GM21737 (cell line): ENCODE results near the gene NPW.

Experiments used
- ATAC-seq: cut with Tn5 transposase; IDR thresholded peaks from one replicate; pipeline ENCODE4 v1.9.1; 2021; ENCODE audit warnings: mild to moderate bottlenecking, moderate library complexity; ENCODE audit not compliant: unreplicated experiment

NPW gene

DNA sequence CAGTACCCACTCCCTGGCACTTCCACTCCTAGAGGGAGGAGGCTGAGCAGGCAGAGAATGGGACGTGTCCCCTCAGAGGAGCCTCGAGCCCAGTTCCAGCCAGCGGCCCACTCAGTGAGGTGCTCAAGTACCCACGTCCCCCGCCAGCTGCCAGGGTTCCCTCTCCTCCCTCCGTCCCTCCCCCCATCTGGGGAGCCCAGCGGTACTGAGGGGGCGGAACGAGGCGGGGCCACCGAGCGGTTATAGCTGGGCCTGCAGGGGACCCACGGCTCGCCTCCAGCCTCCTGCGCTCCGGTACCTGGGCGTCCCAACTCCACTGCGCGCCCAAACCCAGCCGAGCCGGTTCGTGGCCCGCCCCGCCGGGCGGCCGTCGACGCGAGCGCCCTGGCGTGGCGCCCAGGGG is at the start of gene NPW:
Gene NPW, plus strand, starts transcription at position 268 of the 403 bp plus-strand sequence.
- ATAC-seq: no peak

DNA sequence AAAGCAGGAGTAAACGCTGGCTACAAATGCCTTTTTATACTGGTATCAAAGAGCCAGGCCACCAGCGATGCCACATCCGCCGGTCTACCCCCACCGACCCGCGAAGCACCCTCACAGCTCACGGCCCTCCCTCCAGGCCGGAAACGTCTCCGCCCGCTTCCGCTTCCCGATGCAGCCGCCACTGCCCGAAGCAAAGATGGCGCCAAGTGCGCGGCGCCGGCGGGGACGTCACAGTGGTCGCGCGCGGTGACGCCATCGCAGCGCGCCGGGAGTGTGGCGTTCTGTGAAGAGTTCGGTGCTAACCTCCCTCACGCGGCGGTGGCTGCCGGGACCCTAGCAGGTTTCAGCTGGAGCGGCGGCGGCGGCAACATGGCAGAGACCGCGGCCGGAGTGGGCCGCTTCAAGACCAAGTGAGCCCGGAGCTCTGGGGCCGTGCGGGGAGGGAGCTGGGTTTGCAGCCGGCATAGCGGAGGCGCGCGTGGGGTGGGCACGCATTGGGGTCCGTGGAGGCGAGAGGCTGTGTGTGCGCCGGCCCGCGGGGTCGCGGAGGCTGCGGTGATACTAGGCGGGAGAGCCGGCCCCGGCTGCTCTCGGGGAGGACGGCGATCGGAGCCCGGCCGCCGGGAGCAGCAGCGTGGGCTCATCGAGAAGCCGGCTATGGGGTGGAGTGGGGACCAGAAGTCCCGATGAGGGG is 47.6 kb upstream of the NPW start, which contains the start of gene TBL3:
Gene TBL3, plus strand, starts transcription at position 258 of the 694 bp plus-strand sequence. Its CDS starts 112 bp downstream, at position 370.
- peak; percentile 68 for ATAC-seq

GRCh38 chr16:1972490-1972877 is 47.1 kb upstream of the NPW start:
- ATAC-seq: no peak

DNA sequence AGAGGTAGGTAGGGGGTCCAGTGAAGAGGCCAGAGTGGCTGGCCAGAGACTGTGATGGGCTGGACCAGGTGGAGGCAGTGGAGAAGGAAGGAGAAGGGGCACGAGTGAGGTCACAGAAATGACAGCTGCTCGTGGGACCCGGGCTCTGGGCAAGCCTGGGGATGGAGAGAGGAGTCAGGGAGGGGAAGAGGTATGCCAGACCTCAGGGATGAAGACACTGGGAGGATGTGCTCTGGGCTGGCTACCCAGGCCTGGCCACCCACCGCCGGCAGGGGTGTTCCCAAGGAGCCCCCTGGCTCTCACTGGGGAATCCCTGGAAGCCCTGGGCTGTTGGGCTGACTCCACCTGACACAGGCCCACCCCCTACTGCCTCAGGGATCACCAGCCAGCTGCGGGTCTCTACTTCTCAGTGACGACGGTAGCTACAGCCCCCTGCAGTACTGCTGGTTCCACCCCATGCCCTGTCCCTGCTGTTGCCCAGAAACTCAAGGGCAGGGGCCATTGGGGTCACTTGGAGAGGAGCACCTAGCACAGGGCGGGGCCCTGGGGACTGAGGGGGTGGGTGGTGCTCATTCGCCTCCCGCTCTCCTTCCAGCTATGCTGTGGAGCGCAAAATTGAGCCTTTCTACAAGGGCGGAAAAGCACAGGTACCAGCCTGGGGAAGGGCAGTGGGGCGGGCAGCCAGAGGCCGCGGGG is 46.0 kb upstream of the NPW start:
- no peak for ATAC-seq

DNA sequence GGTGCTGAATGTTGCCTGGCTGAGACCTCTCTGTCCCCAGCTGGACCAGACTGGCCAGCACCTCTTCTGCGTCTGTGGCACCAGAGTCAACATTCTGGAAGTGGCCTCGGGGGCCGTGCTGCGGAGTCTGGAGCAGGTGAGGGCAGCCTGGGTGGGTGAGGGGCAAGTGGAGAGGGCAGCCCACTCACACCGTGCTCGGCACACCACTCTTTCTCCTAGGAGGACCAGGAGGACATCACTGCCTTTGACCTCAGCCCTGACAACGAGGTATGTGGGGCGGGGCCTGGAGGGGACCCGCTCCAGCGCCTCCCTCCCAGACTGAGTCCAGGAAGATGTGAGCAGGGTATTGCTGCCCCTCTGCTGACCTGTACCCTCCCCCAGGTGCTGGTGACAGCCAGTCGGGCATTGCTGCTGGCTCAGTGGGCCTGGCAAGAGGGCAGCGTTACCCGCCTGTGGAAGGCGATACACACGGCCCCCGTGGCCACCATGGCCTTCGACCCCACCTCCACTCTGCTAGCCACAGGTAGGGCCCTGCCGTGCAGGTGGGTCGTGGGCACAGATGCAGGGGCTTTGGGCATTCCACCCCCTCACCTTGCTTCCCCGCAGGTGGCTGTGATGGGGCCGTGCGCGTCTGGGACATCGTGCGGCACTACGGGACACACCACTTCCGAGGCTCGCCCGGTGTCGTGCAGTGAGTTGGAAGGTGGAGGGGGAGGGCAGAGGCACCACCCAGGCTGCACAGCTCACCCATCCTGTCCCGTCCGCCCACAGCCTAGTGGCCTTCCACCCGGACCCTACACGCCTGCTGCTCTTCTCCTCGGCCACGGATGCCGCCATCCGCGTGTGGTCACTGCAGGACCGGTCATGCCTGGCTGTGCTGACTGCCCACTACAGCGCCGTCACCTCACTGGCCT is 45.2 kb upstream of the NPW start:
- ATAC-seq: no peak

DNA sequence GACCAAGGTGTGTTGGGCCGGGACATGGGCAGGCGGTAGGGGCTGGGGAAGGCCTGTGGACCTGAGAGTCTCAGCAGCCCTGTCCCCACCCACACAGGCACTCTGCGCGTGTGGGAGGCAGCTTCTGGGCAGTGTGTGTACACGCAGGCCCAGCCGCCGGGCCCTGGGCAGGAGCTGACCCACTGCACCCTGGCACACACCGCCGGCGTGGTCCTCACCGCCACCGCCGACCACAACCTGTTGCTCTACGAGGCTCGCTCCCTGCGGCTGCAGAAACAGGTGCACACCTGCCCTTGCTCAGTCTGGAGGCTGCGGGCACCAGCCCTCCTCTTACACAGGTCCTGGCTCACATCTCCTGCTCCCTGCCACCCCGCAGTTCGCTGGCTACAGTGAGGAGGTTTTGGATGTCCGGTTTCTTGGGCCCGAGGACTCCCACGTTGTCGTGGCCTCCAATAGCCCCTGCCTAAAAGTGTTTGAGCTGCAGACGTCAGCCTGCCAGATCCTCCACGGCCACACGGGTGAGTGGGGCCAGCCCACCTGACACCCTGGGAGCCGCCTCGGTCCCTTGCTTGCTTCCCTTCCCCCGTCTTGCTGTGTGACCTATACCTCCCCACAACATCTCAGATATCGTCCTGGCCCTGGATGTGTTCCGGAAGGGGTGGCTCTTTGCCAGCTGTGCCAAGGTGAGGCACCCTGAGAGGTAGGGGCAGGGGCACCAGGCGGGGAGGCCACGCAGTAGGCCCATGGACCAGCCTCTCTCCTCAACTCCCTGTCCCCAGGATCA is 44.0 kb upstream of the NPW start:
- ATAC-seq: no peak

DNA sequence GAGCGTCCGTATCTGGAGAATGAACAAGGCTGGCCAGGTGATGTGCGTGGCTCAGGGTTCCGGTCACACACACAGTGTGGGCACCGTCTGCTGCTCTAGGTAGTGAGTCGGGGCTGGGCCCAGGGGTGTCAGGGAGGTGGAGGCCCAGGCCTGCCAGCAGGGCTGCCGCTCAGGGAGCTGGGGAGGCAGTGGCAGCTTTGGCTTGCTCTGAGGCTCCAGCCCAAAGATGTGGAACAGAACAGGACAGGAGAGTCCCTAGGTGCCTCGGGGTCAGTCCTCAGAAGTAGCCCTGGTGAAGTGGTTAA is 43.4 kb upstream of the NPW start:
- no peak for ATAC-seq

DNA sequence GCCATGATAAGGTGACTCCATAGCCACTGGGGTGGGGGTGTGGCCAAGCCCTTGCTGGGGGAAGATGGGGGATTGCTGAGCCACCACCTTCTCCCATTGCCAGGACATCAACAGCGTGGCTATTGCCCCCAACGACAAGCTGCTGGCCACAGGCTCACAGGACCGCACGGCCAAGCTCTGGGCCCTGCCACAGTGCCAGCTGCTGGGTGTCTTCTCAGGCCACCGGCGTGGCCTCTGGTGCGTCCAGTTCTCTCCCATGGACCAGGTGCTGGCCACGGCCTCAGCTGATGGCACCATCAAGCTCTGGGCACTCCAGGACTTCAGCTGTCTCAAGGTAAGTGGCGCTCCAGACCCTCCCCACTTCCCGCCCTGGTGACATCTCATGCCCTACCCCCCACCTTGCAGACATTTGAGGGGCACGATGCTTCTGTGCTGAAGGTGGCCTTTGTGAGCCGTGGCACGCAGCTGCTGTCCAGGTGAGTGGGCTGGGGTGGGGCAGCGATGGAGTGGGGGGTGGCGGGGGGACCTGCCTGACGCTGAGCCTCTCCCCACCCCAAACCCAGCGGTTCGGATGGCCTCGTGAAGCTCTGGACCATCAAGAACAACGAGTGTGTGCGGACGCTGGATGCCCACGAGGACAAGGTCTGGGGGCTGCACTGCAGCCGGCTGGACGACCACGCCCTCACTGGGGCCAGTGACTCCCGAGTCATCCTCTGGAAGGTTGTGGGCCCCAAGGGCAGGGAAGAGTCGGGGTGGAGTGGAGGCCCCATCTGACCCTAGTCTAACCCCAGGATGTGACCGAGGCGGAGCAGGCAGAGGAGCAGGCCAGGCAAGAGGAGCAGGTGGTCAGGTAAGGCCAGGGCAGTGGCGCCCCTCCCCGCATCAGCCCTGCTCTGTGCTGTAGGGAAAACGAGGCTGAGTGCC is 42.4 kb upstream of the NPW start:
- ATAC-seq: no peak

- no peak for ATAC-seq
Measured at GRCh38 chr16:1977875-1978268, 41.7 kb upstream of the NPW start.

DNA sequence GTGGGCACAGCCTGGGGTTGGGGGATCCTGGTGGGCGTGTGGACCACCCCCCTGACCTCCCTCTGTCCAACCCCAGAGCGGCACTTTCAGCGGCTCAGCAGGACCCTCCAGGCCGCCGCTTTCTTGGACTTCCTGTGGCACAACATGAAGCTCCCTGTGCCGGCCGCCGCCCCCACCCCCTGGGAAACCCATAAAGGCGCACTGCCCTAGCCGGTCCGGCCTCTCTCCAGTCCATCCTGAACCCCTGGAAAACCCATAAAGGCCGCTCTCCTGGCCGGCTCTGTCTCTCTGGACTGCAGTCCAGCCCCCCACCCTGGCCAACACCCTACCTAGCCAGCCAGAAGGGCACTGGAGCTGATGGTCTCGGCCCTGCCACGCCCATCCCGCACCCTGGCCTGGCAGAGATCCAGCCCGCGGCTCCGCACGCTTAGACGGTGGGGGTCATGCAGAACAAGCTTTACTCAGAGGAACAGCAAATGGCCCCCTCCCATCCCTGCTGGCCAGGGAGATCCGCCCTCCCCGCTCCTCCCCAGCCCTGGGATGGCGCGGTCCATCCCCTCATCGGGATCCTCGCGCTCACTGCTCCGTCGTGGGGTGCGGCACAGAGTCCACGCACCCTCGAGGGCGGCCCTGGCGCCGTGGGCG is 41.0 kb upstream of the NPW start:
- ATAC-seq: no peak

DNA sequence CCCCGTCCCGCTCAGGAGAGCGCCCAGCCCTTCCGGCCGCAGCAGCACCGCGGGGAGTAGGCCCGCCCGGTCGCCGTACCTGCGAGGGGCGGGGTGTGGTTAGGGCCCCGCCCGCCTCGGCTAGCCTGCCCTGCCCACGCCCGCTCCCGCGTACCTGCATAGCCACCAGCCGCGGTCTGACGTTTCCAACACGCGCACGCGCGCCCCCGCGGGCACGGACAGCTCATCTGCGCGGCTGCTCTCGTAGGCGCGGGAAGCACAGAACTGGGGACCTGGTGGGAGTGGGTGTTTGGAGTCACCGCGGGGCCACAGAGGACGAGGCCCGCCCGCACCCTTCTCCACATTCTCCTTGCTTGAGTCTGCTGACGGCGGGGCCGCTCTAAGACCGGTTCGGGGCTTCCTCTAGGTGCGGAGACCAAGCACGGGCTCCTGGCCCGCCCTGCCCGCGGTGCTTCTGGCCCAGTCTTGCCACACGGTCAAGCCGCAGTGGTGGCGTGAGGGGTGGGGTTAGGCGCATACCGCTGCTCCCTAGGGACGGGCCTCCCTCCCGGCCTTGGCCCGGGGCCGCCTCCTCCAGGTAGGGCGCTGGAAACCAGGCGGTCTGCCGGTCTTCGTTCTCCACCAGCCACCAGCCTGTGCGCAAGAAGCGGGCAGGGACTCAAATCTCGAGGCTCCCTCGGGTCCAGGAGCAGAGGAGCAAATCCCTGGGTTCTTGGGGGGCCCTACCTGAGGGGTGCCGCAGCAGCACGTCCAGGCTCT is 40.1 kb upstream of the NPW start:
- ATAC-seq: no peak

- ATAC-seq: no peak
Measured at GRCh38 chr16:1980030-1980769, 39.4 kb upstream of the NPW start.

GRCh38 chr16:1980770-1981087 is 38.9 kb upstream of the NPW start:
- ATAC-seq: no peak

DNA sequence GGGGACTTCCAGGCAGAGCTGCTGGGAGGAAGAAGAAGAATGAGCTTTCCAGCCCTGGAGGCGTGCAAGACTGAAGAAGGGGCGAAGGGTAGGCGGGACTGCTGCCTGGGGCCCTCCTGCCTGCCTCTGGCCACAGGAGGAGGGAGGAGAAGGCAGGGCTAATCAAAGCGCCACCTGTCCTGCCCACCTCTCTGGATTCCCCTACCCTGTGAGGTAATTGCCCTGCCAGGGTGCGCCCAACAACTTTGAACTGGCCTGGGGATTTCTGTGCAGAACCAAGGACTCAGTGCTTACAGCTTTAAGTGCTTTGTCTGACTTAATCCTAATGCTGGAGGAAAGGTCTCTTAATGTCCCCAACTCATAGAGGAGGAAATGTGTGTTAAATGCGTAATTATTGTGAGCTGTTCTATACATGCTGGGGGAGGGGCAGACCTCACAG is 38.2 kb upstream of the NPW start, which contains the start of gene NOXO1:
Gene NOXO1, minus strand, starts transcription at position 72 of the 439 bp plus-strand sequence. CDS start 290 bp downstream, outside the sequence.
- ATAC-seq: no peak

DNA sequence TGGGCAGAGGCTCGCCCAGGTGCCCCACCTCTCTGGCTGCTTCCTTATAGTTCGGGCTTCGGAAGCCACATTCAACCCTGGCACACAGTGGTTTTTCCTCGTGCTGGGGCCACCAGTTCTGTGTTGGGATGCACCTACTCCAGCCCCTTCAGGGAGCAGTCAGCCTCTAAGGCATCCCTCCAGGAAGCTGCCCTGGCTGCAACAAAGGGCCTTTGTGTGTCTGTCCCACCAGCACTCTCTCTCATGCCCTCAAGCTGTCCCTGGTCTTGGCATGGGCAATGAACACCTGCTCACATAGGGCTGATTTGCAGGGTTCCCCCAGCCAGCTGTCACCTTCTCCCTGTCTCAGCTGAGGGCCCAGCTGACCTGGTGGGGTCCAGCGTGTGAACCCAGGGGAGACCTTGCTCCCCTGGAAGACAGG is 37.6 kb upstream of the NPW start:
- ATAC-seq: no peak

- ATAC-seq: no peak
Measured at GRCh38 chr16:1982991-1983543, 36.5 kb upstream of the NPW start.

DNA sequence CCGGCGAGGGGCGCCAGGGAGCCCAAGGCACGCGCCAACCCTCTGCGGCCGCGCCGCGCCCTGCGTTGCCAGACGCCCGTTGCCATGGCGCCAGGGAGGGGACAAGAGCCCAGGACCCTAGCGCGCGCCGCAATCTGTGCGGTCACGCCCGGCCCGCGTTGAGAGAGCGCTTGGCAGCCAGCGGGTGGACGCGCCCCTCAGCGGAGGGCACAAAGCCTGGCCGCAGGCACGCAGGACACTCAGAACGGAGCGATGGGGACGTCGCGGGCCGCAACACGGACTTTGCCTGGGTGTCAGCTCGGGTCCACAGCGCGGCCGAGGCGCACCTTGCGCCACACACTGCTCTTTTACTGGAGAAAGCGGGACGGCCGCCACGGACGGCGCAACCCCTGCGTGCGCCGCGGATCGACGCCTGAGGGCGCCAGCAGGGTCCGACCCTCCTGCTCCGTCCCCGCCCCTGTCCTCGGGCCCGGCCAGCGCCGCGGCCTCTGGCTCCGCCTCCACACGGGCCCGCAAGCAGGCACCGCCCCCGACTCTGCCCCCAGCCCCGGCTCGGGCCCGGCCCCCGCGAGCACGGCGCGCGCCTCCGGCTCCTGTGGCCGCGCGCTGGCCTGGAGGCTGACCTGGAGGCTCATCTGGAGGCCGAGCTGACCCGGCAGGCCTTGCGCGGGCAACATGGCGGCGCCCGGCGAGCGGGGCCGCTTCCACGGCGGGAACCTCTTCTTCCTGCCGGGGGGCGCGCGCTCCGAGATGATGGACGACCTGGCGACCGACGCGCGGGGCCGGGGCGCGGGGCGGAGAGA is 35.8 kb upstream of the NPW start, which contains the start of gene GFER:
Gene GFER, plus strand, starts transcription at position 650 of the 803 bp plus-strand sequence. Its CDS starts 26 bp downstream, at position 676.
- ATAC-seq: peak; percentile 72
